ENCODE measurements around the gene SCARB1. TPM values are rescaled to one million over a fixed set of nuclear protein-coding genes. Genes with fewer than 3 reads are reported as not detected.

SCARB1 gene
- total RNA-seq, 4 donors from 2014 or later: 15.3 to 55.3 (median 29.7) TPM

GRCh38 chr12:124761871-124762270 lies 101.8 kb downstream of the SCARB1 start:
- Histone ChIP-seq H3K9me3 (peaks cover 0 to 19% (median 0%) of the 10 kb centered on the region in 4 donors), H3K27ac (no peak overlapping the region), H3K36me3 (no peaks in the 10 kb centered on the region), H3K4me1 (peaks cover 0 to 82% (median 37%) of the 10 kb centered on the region in 4 donors), H3K4me3 (no peak overlapping the region), H3K27me3 (no peaks in the 10 kb centered on the region)
- no peak for TF ChIP-seq EP300 (IDR thresholded peaks at IDR 0.05)
- no peak for TF ChIP-seq CTCF (IDR thresholded peaks at IDR 0.05)
- no peak for TF ChIP-seq POLR2A (IDR thresholded peaks at IDR 0.05)
- 37 to 42% methylated on average over 4 of the region's 4 CpGs for WGBS, 2 donors
- DNase-seq (ENCODE audit: low spot score in 2 of 2): no peak

- Histone ChIP-seq H3K27me3 (no peaks in the 10 kb centered on the region), H3K4me1 (peaks cover 0 to 76% (median 33%) of the 10 kb centered on the region in 4 donors), H3K9me3 (peaks cover 0 to 19% (median 0%) of the 10 kb centered on the region in 4 donors), H3K36me3 (no peaks in the 10 kb centered on the region), H3K4me3 (no peak overlapping the region), H3K27ac (peak overlapping the region in 1 of 4 donors; percentile 91)
- whole genome bisulfite sequencing, 2 donors: 95 to 96% methylated on average over 7 of the region's 7 CpGs
- TF ChIP-seq EP300 (IDR thresholded peaks at IDR 0.05) (no peak), CTCF (IDR thresholded peaks at IDR 0.05) (no peak), POLR2A (IDR thresholded peaks at IDR 0.05) (no peak)
- no peak for DNase-seq (ENCODE audit: low spot score in 2 of 2)
Observed at GRCh38 chr12:124761056-124761455, 102.6 kb downstream of the SCARB1 start.

- H3K36me3 ChIP-seq: no peaks in the 10 kb centered on the region
- no peak for DNase-seq (ENCODE audit: low spot score in 2 of 2)
- H3K4me1 ChIP-seq: peaks cover 0 to 76% (median 33%) of the 10 kb centered on the region in 4 donors
- H3K27ac ChIP-seq: peak overlapping the region in 2 of 4 donors; percentile 31 to 91
- no peaks in the 10 kb centered on the region for H3K27me3 ChIP-seq
- WGBS, 2 donors: 88 to 92% methylated on average over 7 to 9 of the region's 9 CpGs
- H3K4me3 ChIP-seq: no peak overlapping the region
- H3K9me3 ChIP-seq: peaks cover 0 to 19% (median 0%) of the 10 kb centered on the region in 4 donors
- TF ChIP-seq POLR2A (IDR thresholded peaks at IDR 0.05) (no peak), EP300 (IDR thresholded peaks at IDR 0.05) (no peak), CTCF (IDR thresholded peaks at IDR 0.05) (no peak)
Observed at GRCh38 chr12:124760560-124760959, 103.1 kb downstream of the SCARB1 start.

- TF ChIP-seq POLR2A (IDR thresholded peaks at IDR 0.05) (no peak), EP300 (IDR thresholded peaks at IDR 0.05) (no peak), CTCF (IDR thresholded peaks at IDR 0.05) (no peak)
- no peak for DNase-seq (ENCODE audit: low spot score in 2 of 2)
- Histone ChIP-seq H3K36me3 (no peaks in the 10 kb centered on the region), H3K4me1 (peaks cover 0 to 76% (median 32%) of the 10 kb centered on the region in 4 donors), H3K27me3 (no peaks in the 10 kb centered on the region), H3K4me3 (no peak overlapping the region), H3K9me3 (peaks cover 0 to 18% (median 0%) of the 10 kb centered on the region in 4 donors), H3K27ac (peak overlapping the region in 2 of 4 donors; percentile 31 to 91)
- WGBS, 2 donors: 64 to 76% methylated on average over 11 to 15 of the region's 15 CpGs
Observed at GRCh38 chr12:124759841-124760503, 103.7 kb downstream of the SCARB1 start.

Measured in tibial nerve (tissue), 4 donors.